MM.1S (cell line): ENCODE measurements around the gene STXBP6.

Source experiments
- DNase-seq: peaks from one replicate; pipeline ENCODE4 v3.0.0-alpha.2; 2015
- H2AFZ ChIP-seq: fragments of 300-600 bp; sonication (generic); 2 replicates; pipeline ENCODE4 v1.6.0; 2016; ENCODE audit warnings: antibody characterized with exemption, low read length
- H3F3A ChIP-seq: fragments of 300-600 bp; sonication (generic); 2 replicates; pipeline ENCODE4 v1.6.1; 2016; ENCODE audit warnings: mild to moderate bottlenecking, antibody characterized with exemption, low read length, moderate library complexity, mixed read lengths; ENCODE audit not compliant: insufficient read depth
- H3K27ac ChIP-seq: fragments of 300-600 bp; sonication (generic); 2 replicates; pipeline ENCODE4 v1.5.1; 2016; ENCODE audit warnings: mild to moderate bottlenecking, low read length
- H3K27me3 ChIP-seq: fragments of 300-600 bp; sonication (generic); replicated peaks from 2 replicates; pipeline ENCODE4 v1.6.0; 2016; ENCODE audit warnings: low read length; ENCODE audit not compliant: insufficient read depth
- H3K36me3 ChIP-seq: fragments of 300-600 bp; sonication (generic); replicated peaks from 2 replicates; pipeline ENCODE4 v1.6.1; 2016; ENCODE audit warnings: mild to moderate bottlenecking, low read length, mixed read lengths; ENCODE audit not compliant: insufficient read depth
- H3K4me1 ChIP-seq: fragments of 300-600 bp; sonication (generic); 2 replicates; pipeline ENCODE4 v1.6.1; 2016; ENCODE audit warnings: low read length, mixed read lengths
- H3K4me2 ChIP-seq: fragments of 300-600 bp; sonication (generic); 2 replicates; pipeline ENCODE4 v1.6.0; 2016; ENCODE audit warnings: low read depth, low read length
- H3K4me3 ChIP-seq: fragments of 300-600 bp; sonication (generic); 2 replicates; pipeline ENCODE4 v1.5.1; 2016; ENCODE audit warnings: low read length, mixed read lengths
- H3K79me2 ChIP-seq: fragments of 300-600 bp; sonication (generic); 2 replicates; pipeline ENCODE4 v1.6.1; 2016; ENCODE audit warnings: mixed run types, low read length, mixed read lengths
- H3K9ac ChIP-seq: fragments of 300-600 bp; sonication (generic); 2 replicates; pipeline ENCODE4 v1.6.1; 2016; ENCODE audit warnings: low read length, mixed read lengths
- H3K9me2 ChIP-seq: fragments of 300-600 bp; sonication (generic); replicated peaks from 2 replicates; pipeline ENCODE4 v1.6.1; 2016; ENCODE audit warnings: mild to moderate bottlenecking, low read length, mixed read lengths; ENCODE audit not compliant: insufficient read depth
- H3K9me3 ChIP-seq: fragments of 300-600 bp; sonication (generic); replicated peaks from 2 replicates; pipeline ENCODE4 v1.6.1; 2016; ENCODE audit warnings: mild to moderate bottlenecking, low read length, mixed read lengths; ENCODE audit not compliant: insufficient read depth
- H4K20me1 ChIP-seq: fragments of 300-600 bp; sonication (generic); 2 replicates; pipeline ENCODE4 v1.6.1; 2016; ENCODE audit warnings: mild to moderate bottlenecking, low read length, moderate library complexity, mixed read lengths; ENCODE audit not compliant: insufficient read depth
- EZH2 ChIP-seq: fragments of 300-600 bp; sonication (generic); optimal IDR thresholded peaks from 2 replicates; pipeline ENCODE3; 2017; ENCODE audit warnings: low read depth, mild to moderate bottlenecking, antibody characterized with exemption, low read length, mixed read lengths
- EZH2phosphoT487 ChIP-seq: fragments of 300-600 bp; sonication (generic); IDR thresholded peaks from 2 replicates; pipeline ENCODE4 v1.6.1; 2018; ENCODE audit warnings: antibody characterized with exemption, low read length
- TF ChIP-seq, protein P1 (sequence below): fragments of 300-600 bp; sonication (generic); IDR thresholded peaks from 2 replicates; pipeline ENCODE4 v1.5.1; 2016; ENCODE audit warnings: antibody characterized with exemption, low read length, mixed read lengths

The STXBP6 gene

DNA sequence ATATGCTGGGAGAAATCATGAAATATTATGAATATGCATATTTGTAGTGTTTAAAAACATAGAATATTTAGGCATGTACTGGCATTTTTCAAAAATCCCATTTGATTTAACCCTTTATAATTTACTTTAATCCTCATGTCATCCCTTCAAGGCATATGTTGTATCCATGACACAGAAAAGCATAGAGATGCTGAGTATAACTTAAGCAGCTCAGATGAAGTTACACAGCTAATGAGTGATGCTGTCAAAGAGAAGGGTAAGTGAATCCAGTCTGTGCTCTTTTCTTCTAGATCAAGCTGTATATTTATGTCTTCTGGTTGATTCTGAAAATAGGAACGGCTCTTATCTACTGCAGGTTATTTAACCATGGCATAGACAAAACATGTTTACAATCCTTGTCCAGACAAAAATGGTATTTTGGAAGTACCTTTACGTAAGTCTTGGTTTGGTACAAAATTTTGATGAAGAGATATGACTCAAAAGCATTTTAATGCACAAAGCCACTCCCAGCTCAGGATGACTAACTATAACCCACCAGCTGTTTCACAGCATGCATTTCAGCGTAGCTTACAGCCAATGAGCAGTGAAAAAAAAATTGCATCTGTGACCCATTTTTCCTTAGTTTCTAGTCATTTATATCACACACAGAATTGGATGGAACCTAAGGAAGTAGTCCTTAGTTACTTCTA lies 201.7 kb downstream of the STXBP6 start:
- Histone ChIP-seq H3K9me3 (no peaks in the 10 kb centered on the region), H4K20me1 (no peaks in the 10 kb centered on the region), H3K27me3 (no peaks in the 10 kb centered on the region), H3K9me2 (no peaks in the 10 kb centered on the region), H2AFZ (no peak overlapping the region), H3F3A (no peaks in the 10 kb centered on the region), H3K36me3 (no peaks in the 10 kb centered on the region), H3K4me3 (no peak overlapping the region), H3K79me2 (no peaks in the 10 kb centered on the region), H3K9ac (no peak overlapping the region), H3K4me1 (no peaks in the 10 kb centered on the region), H3K27ac (no peak overlapping the region), H3K4me2 (no peak overlapping the region)
- DNase-seq, result no peak
- TF ChIP-seq, protein P1, sequence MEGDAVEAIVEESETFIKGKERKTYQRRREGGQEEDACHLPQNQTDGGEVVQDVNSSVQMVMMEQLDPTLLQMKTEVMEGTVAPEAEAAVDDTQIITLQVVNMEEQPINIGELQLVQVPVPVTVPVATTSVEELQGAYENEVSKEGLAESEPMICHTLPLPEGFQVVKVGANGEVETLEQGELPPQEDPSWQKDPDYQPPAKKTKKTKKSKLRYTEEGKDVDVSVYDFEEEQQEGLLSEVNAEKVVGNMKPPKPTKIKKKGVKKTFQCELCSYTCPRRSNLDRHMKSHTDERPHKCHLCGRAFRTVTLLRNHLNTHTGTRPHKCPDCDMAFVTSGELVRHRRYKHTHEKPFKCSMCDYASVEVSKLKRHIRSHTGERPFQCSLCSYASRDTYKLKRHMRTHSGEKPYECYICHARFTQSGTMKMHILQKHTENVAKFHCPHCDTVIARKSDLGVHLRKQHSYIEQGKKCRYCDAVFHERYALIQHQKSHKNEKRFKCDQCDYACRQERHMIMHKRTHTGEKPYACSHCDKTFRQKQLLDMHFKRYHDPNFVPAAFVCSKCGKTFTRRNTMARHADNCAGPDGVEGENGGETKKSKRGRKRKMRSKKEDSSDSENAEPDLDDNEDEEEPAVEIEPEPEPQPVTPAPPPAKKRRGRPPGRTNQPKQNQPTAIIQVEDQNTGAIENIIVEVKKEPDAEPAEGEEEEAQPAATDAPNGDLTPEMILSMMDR, result no peak
- no peak for TF ChIP-seq EZH2
- TF ChIP-seq EZH2phosphoT487, result no peak

DNA sequence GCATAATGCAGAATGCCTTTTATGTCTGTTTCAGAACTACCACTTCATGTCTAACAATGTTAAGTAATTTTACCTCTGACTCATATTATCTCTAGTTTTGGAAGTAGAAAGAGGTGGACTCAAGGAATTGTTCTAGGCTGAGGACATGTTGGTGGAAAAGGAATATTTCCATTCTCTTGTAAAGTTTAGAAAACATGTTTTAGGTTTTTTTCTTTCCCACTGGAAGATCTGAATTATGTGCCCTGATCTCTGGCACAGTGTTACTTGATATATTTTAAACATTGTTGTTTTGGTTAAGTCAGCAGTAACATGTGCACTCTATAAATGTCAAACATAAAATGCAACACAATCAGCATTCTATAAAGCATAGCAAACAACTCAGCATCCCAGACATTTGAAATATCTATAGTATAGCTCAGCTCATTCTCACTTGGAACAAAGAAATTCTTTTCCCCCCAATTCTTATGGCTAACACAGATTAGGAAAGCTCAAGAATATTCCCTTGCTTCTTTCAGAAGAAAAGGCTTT lies 202.3 kb downstream of the STXBP6 start:
- Histone ChIP-seq H3K4me2 (no peak overlapping the region), H4K20me1 (no peaks in the 10 kb centered on the region), H3K4me1 (no peaks in the 10 kb centered on the region), H3F3A (no peaks in the 10 kb centered on the region), H3K9me3 (no peaks in the 10 kb centered on the region), H3K9me2 (no peaks in the 10 kb centered on the region), H3K9ac (no peak overlapping the region), H3K36me3 (no peaks in the 10 kb centered on the region), H3K4me3 (no peak overlapping the region), H3K79me2 (no peaks in the 10 kb centered on the region), H3K27me3 (no peaks in the 10 kb centered on the region), H3K27ac (no peak overlapping the region), H2AFZ (no peak overlapping the region)
- no peak for TF ChIP-seq EZH2phosphoT487
- TF ChIP-seq, protein P1, result no peak
- TF ChIP-seq EZH2, result no peak
- DNase-seq, result no peak

DNA sequence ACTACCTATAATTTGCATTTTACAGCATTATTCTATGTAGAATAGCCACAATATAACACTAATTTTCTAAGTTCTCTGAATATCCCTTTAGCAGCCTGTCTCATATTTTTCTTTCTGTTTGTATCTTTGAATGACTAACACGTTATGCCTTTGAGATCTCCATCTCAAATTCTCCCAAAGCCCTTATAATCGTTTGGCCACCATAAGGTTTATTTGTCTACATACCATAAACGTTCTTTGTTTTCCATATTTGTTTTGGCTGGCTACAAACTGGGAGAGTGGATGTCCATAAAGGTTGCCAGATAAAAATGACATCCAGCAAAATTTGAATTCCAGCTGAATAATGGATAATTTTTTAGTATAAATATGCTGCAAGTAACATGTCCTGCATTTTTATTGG lies 203.7 kb downstream of the STXBP6 start:
- Histone ChIP-seq H3K9me3 (no peaks in the 10 kb centered on the region), H3K4me3 (no peak overlapping the region), H3K79me2 (no peaks in the 10 kb centered on the region), H3K36me3 (no peaks in the 10 kb centered on the region), H2AFZ (no peak overlapping the region), H3K9ac (no peak overlapping the region), H3K4me1 (no peaks in the 10 kb centered on the region), H3K27ac (no peak overlapping the region), H3K4me2 (no peak overlapping the region), H3K9me2 (no peaks in the 10 kb centered on the region), H4K20me1 (no peaks in the 10 kb centered on the region), H3K27me3 (no peaks in the 10 kb centered on the region), H3F3A (no peaks in the 10 kb centered on the region)
- no peak for TF ChIP-seq EZH2phosphoT487
- TF ChIP-seq, protein P1, result no peak
- no peak for TF ChIP-seq EZH2
- DNase-seq, result no peak
